T-helper 2 cell treated with Interferon-gamma antibody and Interleukin-4, amounts not matched to agents 100 ng/mL and 5 ng/mL, for 36 hours (primary cell): Measurements from ENCODE around the gene NCKIPSD. TPM values are rescaled to one million over a fixed set of nuclear protein-coding genes. Genes with fewer than 3 reads are reported as not detected.

Experiments used
- intact Hi-C: fragments of 100-400 bp; cut with micrococcal nuclease; formaldehyde crosslinking; loops from one replicate; pipeline ENCODE4 v1.15.1; 2023
- total RNA-seq: library from RNA; stranded (reverse); gene quantifications from 2 replicates; pipeline ENCODE4 v1.2.3, GENCODE V29; 2022

NCKIPSD gene
- total RNA-seq, 1 donor from 2014 or later, result 37.8 TPM

DNA sequence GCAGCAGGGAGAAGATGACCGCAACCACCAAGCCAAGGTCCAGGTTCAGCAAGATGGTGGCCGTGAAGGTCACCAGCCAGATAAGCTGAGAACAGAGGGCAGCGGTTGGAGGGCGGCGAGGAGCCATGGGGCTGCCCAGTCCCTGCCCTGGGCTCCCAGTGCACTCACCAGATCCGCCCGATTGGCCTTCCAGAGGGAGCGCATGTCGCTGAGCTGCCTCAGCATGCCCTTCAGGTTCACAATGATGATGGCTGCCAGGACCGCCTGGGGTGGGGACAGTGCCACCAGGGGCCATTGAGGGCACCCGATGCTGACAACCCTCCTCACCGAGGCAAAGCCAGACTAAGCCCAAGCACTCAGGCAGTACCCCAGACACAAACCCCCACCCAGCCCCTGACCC, 55.8 kb downstream of the NCKIPSD start:
- intact Hi-C loops, result loop anchor here (10.0 kb wide), 1 partner anchor 225 kb away; no protein-coding TSS in a partner anchor

DNA sequence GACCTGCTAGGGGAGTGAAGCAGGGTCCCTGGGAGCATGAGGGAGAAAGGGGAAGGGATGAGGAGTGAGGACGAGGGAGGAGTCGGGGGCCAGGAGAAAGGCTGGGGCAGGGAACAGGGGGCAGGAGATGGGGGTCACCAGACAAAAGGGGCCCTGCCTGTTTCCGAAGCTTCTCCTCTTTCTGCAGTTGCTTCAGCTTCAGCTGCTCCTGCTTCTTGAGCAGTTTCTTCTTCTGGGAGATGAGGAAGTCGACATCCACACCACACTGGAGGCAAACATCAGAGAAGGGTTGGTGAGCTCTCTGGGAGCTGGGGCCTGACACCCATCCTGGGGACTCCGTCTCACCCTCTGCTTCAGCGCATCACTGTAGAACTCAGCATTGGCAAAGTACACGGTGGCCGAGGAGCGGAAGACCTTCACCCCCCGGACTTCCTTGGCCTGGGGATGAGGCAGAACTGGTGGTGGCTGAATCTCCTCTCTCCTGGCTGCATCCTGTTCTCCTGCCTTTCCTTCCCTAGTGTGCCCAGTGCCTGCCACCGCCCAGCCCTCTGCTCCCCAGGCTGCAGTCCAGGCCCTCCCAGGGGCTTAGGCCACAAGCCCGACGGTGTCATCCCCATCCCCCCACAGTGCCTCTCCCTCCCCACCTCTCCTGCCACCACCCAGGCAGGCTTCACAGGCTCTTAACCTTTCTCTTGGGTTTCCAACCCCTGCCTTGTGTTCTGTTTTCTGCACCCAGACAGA, 57.3 kb downstream of the NCKIPSD start:
- intact Hi-C loops, result no loop called here

DNA sequence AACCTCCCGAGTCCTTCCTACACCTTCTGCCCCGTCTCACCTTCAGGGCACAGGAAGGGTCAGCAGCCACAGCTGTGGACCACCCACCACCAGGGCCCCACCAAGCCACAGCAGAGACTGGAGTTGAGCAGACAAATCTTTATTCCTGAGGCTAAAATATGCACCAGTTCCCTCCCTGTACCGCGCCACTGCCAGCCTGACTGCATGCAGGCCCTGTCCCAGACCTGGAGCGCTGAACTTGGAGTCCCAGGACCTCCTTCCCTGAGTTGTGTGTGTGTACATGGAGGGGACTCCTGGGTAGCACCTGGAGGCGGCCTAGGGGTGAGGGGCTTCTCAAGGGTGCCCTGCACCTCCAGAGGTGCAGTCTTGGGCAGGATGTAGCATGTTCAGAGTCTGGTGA, 60.1 kb downstream of the NCKIPSD start:
- intact Hi-C loops, result no loop called here

DNA sequence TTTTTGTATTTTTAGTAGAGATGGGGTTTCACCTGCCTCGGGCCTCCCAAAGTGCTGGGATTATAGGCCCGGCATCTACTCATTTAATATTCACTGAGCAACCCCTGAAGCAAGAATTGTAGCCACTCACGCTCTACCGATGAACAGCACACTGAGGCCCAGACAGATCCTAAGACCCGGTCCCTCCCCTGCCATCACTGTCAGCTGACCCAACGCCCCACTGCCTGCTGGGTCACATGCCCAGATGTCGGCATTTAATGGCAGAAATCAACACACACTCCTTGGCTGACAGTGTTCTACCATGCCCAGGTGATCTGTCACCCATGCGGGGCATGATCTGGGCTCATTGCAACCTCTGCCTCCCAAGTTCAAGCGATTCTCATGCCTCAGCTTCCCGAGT, 60.9 kb downstream of the NCKIPSD start:
- intact Hi-C loops, result no loop called here

DNA sequence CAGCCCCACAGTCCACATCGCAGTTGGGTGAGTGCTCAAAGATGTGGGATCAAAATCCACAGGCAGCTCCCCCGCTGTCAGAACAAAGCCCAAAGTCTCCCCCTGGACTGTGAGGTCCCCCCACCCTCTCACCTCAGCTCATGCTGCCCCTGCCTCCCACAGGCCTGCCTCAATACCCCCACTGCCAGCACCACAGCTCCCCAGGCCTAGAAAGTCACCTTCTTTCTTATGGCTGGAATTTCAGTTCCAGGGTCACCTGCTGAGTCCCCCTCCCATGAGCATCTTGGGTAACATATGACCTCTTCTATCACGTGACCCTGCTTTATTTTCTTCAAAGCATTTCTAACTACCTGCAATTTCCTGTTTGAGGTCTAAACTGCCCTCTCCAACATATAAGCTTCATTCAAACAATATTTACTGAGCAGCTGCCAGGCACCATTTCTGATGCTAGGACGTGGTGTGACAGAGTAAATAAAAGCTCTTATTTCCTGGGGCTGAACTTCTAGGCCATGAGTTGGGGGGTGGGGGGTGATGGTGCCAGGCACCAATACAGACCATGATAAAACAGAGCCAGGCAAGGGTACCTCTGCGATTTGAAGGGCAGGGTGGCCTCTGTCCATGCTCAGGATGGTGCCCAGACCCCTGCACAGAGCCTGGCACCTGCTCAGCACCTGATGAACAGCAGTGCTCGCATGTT, 61.7 kb downstream of the NCKIPSD start:
- intact Hi-C loops, result no loop called here

Other genes starting within 250 kb of the NCKIPSD start
- gene CCDC51, start 245.8 kb downstream of the NCKIPSD start, total RNA-seq, result 14.2 and 16.4 TPM in 2 replicates
- gene TMA7, start 245.7 kb downstream of the NCKIPSD start, total RNA-seq, result 289 and 303 TPM in 2 replicates
- gene ATRIP, start 239.2 kb downstream of the NCKIPSD start, total RNA-seq, result 17.2 and 17.4 TPM in 2 replicates
- 140 and 142 TPM in 2 replicates for gene SHISA5, start 181.7 kb downstream of the NCKIPSD start, total RNA-seq
- gene PFKFB4, start 129.1 kb downstream of the NCKIPSD start, total RNA-seq, result 7.7 and 8.3 TPM in 2 replicates
- not detected in 2 replicates for gene UCN2, start 122.1 kb downstream of the NCKIPSD start, total RNA-seq
- gene COL7A1, start 90.6 kb downstream of the NCKIPSD start, total RNA-seq, result 1.1 and 1.5 TPM in 2 replicates
- gene UQCRC1, start 76.3 kb downstream of the NCKIPSD start, total RNA-seq, result 180 and 183 TPM in 2 replicates
- 0.77 and 1.4 TPM in 2 replicates for gene TMEM89, start 64.1 kb downstream of the NCKIPSD start, total RNA-seq
- 43.7 and 47.3 TPM in 2 replicates for gene SLC26A6, start 50.5 kb downstream of the NCKIPSD start, total RNA-seq
- 11.1 and 11.2 TPM in 2 replicates for gene CELSR3, start 23.0 kb downstream of the NCKIPSD start, total RNA-seq
- 59.3 and 59.9 TPM in 2 replicates for gene IP6K2, start 31.3 kb upstream of the NCKIPSD start, total RNA-seq
- gene PRKAR2A, start 162.0 kb upstream of the NCKIPSD start, total RNA-seq, result 25.2 and 27.1 TPM in 2 replicates
- gene SLC25A20, start 213.0 kb upstream of the NCKIPSD start, total RNA-seq, result 28.6 and 30.0 TPM in 2 replicates
- 114 and 119 TPM in 2 replicates for gene ARIH2, start 232.9 kb upstream of the NCKIPSD start, total RNA-seq